IMR-90 (cell line): ENCODE data around the gene TEPSIN. TPM values are rescaled to one million over a fixed set of nuclear protein-coding genes. Genes with fewer than 3 reads are reported as not detected.

Source experiments
- ATAC-seq: fragments of 200-7000 bp; cut with Tn5 transposase; 2 replicates; pipeline ENCODE4 v1.9.1; 2020; ENCODE audit warnings: low read depth, mild to moderate bottlenecking, moderate library complexity
- BruUV-seq: library from RNA; stranded (reverse); fragments of 400-500 nt; replicated peaks from 2 replicates; lab custom pipeline; 2021; lab: Mats Ljungman, UMichigan
- CTCF ChIA-PET: fragments of 300-600 bp; formaldehyde crosslinking; extraction: SDS; loops from one replicate; lab custom pipeline; 2021; ENCODE audit warnings: antibody characterized with exemption; lab: Yijun Ruan, JAX
- POLR2A ChIA-PET: fragments of 300-600 bp; sonication (Branson Sonifier 250); formaldehyde crosslinking; loops from one replicate; lab custom pipeline; 2022; ENCODE audit warnings: antibody characterized with exemption; ENCODE audit not compliant: unreplicated experiment; lab: Charles Lee
- DNase-seq: peaks from one replicate; pipeline ENCODE4 v3.0.0; 2013
- H2AFZ ChIP-seq: replicated peaks from 2 replicates; pipeline ENCODE3; 2013; ENCODE audit warnings: low read length, mild to moderate bottlenecking; ENCODE audit not compliant: poor library complexity
- H2AK5ac ChIP-seq: 2 replicates; pipeline ENCODE4 v1.6.1; 2013; ENCODE audit warnings: low read depth, low read length, inconsistent platforms
- H2AK9ac ChIP-seq: replicated peaks from 2 replicates; pipeline ENCODE3; 2013; ENCODE audit warnings: mild to moderate bottlenecking, low read depth, low read length, moderate library complexity; ENCODE audit not compliant: poor library complexity
- H2BK120ac ChIP-seq: 2 replicates; pipeline ENCODE4 v1.6.1; 2013; ENCODE audit warnings: low read depth, low read length, inconsistent platforms
- H2BK15ac ChIP-seq: 3 replicates; pipeline ENCODE4 v1.6.1; 2013; ENCODE audit warnings: low read depth, low read length, inconsistent platforms
- H2BK20ac ChIP-seq: 2 replicates; pipeline ENCODE4 v1.6.1; 2013; ENCODE audit warnings: low read depth, mild to moderate bottlenecking, inconsistent platforms, low read length, moderate library complexity
- H2BK5ac ChIP-seq: 2 replicates; pipeline ENCODE4 v1.6.1; 2013; ENCODE audit warnings: mild to moderate bottlenecking, low read depth, low read length, inconsistent platforms; ENCODE audit not compliant: poor library complexity, severe bottlenecking
- H3K14ac ChIP-seq: replicated peaks from 2 replicates; pipeline ENCODE4 v1.6.1; 2013; ENCODE audit warnings: low read depth, low read length, inconsistent platforms
- H3K18ac ChIP-seq: 2 replicates; pipeline ENCODE4 v1.6.1; 2013; ENCODE audit warnings: low read depth, low read length, control low read depth
- H3K23ac ChIP-seq: 2 replicates; pipeline ENCODE4 v1.6.1; 2013; ENCODE audit warnings: low read depth, low read length, inconsistent platforms
- H3K27ac ChIP-seq: 2 replicates; pipeline ENCODE4 v1.5.1; 2013; ENCODE audit warnings: mild to moderate bottlenecking, control low read depth, low read length; ENCODE audit not compliant: insufficient read depth
- H3K27me3 ChIP-seq: 2 replicates; pipeline ENCODE4 v1.6.1; 2013; ENCODE audit warnings: low read length; ENCODE audit not compliant: control insufficient read depth, insufficient read depth
- H3K36me3 ChIP-seq: 2 replicates; pipeline ENCODE4 v1.6.1; 2013; ENCODE audit warnings: low read length, mixed read lengths; ENCODE audit not compliant: control insufficient read depth, insufficient read depth
- H3K4ac ChIP-seq: 2 replicates; pipeline ENCODE4 v1.6.1; 2013; ENCODE audit warnings: low read depth, low read length, inconsistent platforms
- H3K4me1 ChIP-seq: 2 replicates; pipeline ENCODE4 v1.6.1; 2013; ENCODE audit warnings: low read length, mixed read lengths; ENCODE audit not compliant: control insufficient read depth, insufficient read depth
- H3K4me2 ChIP-seq: 2 replicates; pipeline ENCODE4 v1.6.1; 2013; ENCODE audit warnings: low read depth, mild to moderate bottlenecking, control low read depth, low read length, moderate library complexity
- H3K4me3 ChIP-seq: 2 replicates; pipeline ENCODE4 v1.5.1; 2013; ENCODE audit warnings: low read depth, mild to moderate bottlenecking, control low read depth, low read length, moderate library complexity; ENCODE audit not compliant: insufficient read depth
- H3K56ac ChIP-seq: 2 replicates; pipeline ENCODE4 v1.6.1; 2013; ENCODE audit warnings: low read length, inconsistent platforms; ENCODE audit not compliant: insufficient read depth; ENCODE audit errors: extremely low read depth
- H3K79me1 ChIP-seq, 2 experiments: 2 replicates each; pipeline ENCODE4 v1.6.1; 2013; ENCODE audit warnings: low read length in 2 of 2, inconsistent platforms in 1 of 2, low read depth in 1 of 2
- H3K9ac ChIP-seq: 2 replicates; pipeline ENCODE4 v1.6.1; 2013; ENCODE audit warnings: low read depth, low read length, control low read depth
- H3K9me1 ChIP-seq: 2 replicates; pipeline ENCODE4 v1.6.1; 2013; ENCODE audit warnings: low read length, inconsistent platforms; ENCODE audit not compliant: insufficient read depth
- H3K9me3 ChIP-seq: 2 replicates; pipeline ENCODE4 v1.6.1; 2013; ENCODE audit warnings: low read length; ENCODE audit not compliant: control insufficient read depth, insufficient read depth
- H4K20me1 ChIP-seq: 2 replicates; pipeline ENCODE4 v1.6.1; 2013; ENCODE audit warnings: low read length, inconsistent platforms; ENCODE audit not compliant: insufficient read depth
- H4K5ac ChIP-seq: 2 replicates; pipeline ENCODE4 v1.6.1; 2013; ENCODE audit warnings: mild to moderate bottlenecking, low read depth, low read length, control low read depth
- H4K8ac ChIP-seq, 2 experiments: 2 replicates each; pipeline ENCODE4 v1.6.1; 2013; ENCODE audit warnings: low read depth in 2 of 2, low read length in 2 of 2, control low read depth in 1 of 2, inconsistent platforms in 1 of 2
- H4K91ac ChIP-seq: 2 replicates; pipeline ENCODE4 v1.6.1; 2013; ENCODE audit warnings: low read depth, low read length, inconsistent platforms; ENCODE audit not compliant: insufficient read depth
- BHLHE40 ChIP-seq: fragments of 150-350 bp; IDR thresholded peaks from 2 replicates; pipeline ENCODE4 v1.6.1; 2016; ENCODE audit warnings: mild to moderate bottlenecking, low read depth, low read length
- RAD21 ChIP-seq: IDR thresholded peaks from 2 replicates; pipeline ENCODE4 v1.6.1; 2012; ENCODE audit warnings: low read length, improper control_type of control experiment
- RCOR1 ChIP-seq: IDR thresholded peaks from 2 replicates; pipeline ENCODE4 v1.6.1; 2012; ENCODE audit warnings: mild to moderate bottlenecking, low read length, improper control_type of control experiment; ENCODE audit not compliant: insufficient replicate concordance
- RFX5 ChIP-seq: IDR thresholded peaks from 2 replicates; pipeline ENCODE4 v1.8.0; 2012; ENCODE audit warnings: low read depth, mild to moderate bottlenecking, low read length, moderate library complexity
- SMC3 ChIP-seq: fragments of 150-350 bp; IDR thresholded peaks from 2 replicates; pipeline ENCODE4 v1.6.1; 2016; ENCODE audit warnings: low read depth, mild to moderate bottlenecking, antibody characterized with exemption, low read length, moderate library complexity
- USF2 ChIP-seq: fragments of 150-350 bp; IDR thresholded peaks from 2 replicates; pipeline ENCODE4 v1.6.1; 2017; ENCODE audit warnings: mild to moderate bottlenecking, antibody characterized with exemption, low read length, low read depth
- WGBS, 2 experiments: methylation state at CpG; one replicate each; pipeline versions ENCODE4 v1.1.5 to v1.1.7; 2013; ENCODE audit warnings: missing lambda C conversion rate in 2 of 2; ENCODE audit not compliant: insufficient read length in 1 of 2; ENCODE audit errors: extremely low coverage in 2 of 2; 5-methylcytosine and 5-hydroxymethylcytosine counted together
- dilution Hi-C: fragments of 300-500 bp; cut with HindIII; formaldehyde crosslinking; loops from one replicate; pipeline ENCODE4 v1.14.3; 2018; ENCODE audit warnings: low sequenced_read_pairs; ENCODE audit not compliant: unreplicated experiment
- in situ Hi-C: fragments of 300-500 bp; cut with MboI; formaldehyde crosslinking; loops from 3 replicates; pipeline ENCODE4 v1.14.3; 2019; ENCODE audit warnings: low sequenced_read_pairs, inconsistent platforms, mixed read lengths
- intact Hi-C: fragments of 100-400 bp; cut with micrococcal nuclease; formaldehyde crosslinking; loops from 2 replicates; pipeline ENCODE4 v1.10.0; 2022
- polyA plus RNA-seq, 3 experiments: library from polyadenylated mRNA; depleted of rRNA; stranded (reverse); fragments of >200 nt; gene quantifications; 2 replicates each; pipeline ENCODE4 v1.2.3, GENCODE V29; 2012; ENCODE audit warnings: low replicate concordance in 1 of 3
- total RNA-seq: library from RNA; depleted of rRNA; stranded (reverse); fragments of >200 nt; gene quantifications from 2 replicates; pipeline ENCODE4 v1.2.3, GENCODE V29; 2012

The TEPSIN gene
- total and polyA plus RNA-seq, 2 of the 4 experiments (the other 2 are of a cell fraction) = 3.2 to 28.1 TPM

- H3K36me3 ChIP-seq = peaks cover 30% of the 10 kb centered on the region
- no peaks in the 10 kb centered on the region for H3K27me3 ChIP-seq
- no peak overlapping the region for H3K14ac ChIP-seq
- H2BK120ac ChIP-seq = no peak overlapping the region
- no peak overlapping the region for H2AK5ac ChIP-seq
- peaks cover 0 to 22% of the 10 kb centered on the region in 2 experiments; a peak in 2 of 4 replicates for H3K79me1 ChIP-seq
- H4K8ac ChIP-seq = no peak overlapping the region
- no TSS peak for BruUV-seq
- in situ Hi-C loops (no loop called here), intact Hi-C loops (no loop called here), dilution Hi-C loops (no loop called here)
- H3K4me3 ChIP-seq = no peak overlapping the region
- no peak overlapping the region for H3K18ac ChIP-seq
- H3K9ac ChIP-seq = no peak overlapping the region
- peaks cover 16% of the 10 kb centered on the region for H4K20me1 ChIP-seq
- H3K4ac ChIP-seq = no peak overlapping the region
- no peak overlapping the region for H3K27ac ChIP-seq
- POLR2A ChIA-PET = no interaction called here
- H2AFZ ChIP-seq = no peak overlapping the region
- H2BK20ac ChIP-seq = no peak overlapping the region
- CTCF ChIA-PET = no interaction called here
- ATAC-seq (no peak), DNase-seq (no peak)
- no peak overlapping the region for H3K23ac ChIP-seq
- peaks cover 7% of the 10 kb centered on the region for H3K4me1 ChIP-seq
- TF ChIP-seq RFX5 (no peak), RCOR1 (no peak), USF2 (no peak), BHLHE40 (no peak), RAD21 (no peak), SMC3 (no peak)
- H2BK5ac ChIP-seq = no peak overlapping the region
- H3K9me3 ChIP-seq = no peaks in the 10 kb centered on the region
- no peak overlapping the region for H4K91ac ChIP-seq
- no peak overlapping the region for H2BK15ac ChIP-seq
- no peak overlapping the region for H3K56ac ChIP-seq
- no peak overlapping the region for H2AK9ac ChIP-seq
- 0 out of 2 replicates have a peak, but pooled peaks cover 3% of the 10 kb centered on the region for H3K9me1 ChIP-seq
- H4K5ac ChIP-seq = no peak overlapping the region
- no peak overlapping the region for H3K4me2 ChIP-seq
- 100% methylated on average over 2 of the region's 15 CpGs; no CpG with 5 or more reads in 1 of the 2 experiments for WGBS, 2 experiments
Measured at GRCh38 chr17:81247339-81247990, 8.6 kb upstream of the TEPSIN start.
